GM18517 (cell line): Measurements from ENCODE around the gene ZNF516.
"Not testable (repeated sequence)": the region's sequence is repeated elsewhere in the genome, so short reads cannot be mapped to it uniquely, and the experiment has no call there.

ENCODE experiments used
- ATAC-seq: cut with Tn5 transposase; IDR thresholded peaks from one replicate; pipeline ENCODE4 v1.9.1; 2021; ENCODE audit warnings: mild to moderate bottlenecking, moderate library complexity; ENCODE audit not compliant: unreplicated experiment

Gene ZNF516

GRCh38 chr18:76473521-76473920 is 21.5 kb downstream of the ZNF516 start:
- ATAC-seq, result not testable (repeated sequence)

GRCh38 chr18:76472829-76473228 is 22.2 kb downstream of the ZNF516 start:
- no peak for ATAC-seq

DNA sequence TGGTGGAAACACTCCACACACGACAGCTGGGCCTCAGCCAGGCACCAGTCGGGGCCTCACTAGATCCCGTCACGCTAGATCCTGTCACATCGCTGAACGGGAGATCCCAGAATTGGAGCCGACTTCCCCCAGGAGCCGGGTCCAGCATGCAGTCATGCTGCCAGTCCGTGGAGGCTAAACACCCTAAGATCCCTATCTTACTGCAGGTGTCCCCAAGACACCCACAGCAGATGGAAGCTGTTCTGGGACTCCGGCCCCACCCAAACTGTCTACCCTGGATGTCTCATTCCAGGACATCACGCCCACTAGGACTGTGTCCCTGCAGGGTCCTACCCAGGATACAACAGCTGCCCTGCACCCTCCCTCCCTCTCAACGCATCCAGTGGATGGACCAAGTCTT is 23.4 kb downstream of the ZNF516 start:
- no peak for ATAC-seq

DNA sequence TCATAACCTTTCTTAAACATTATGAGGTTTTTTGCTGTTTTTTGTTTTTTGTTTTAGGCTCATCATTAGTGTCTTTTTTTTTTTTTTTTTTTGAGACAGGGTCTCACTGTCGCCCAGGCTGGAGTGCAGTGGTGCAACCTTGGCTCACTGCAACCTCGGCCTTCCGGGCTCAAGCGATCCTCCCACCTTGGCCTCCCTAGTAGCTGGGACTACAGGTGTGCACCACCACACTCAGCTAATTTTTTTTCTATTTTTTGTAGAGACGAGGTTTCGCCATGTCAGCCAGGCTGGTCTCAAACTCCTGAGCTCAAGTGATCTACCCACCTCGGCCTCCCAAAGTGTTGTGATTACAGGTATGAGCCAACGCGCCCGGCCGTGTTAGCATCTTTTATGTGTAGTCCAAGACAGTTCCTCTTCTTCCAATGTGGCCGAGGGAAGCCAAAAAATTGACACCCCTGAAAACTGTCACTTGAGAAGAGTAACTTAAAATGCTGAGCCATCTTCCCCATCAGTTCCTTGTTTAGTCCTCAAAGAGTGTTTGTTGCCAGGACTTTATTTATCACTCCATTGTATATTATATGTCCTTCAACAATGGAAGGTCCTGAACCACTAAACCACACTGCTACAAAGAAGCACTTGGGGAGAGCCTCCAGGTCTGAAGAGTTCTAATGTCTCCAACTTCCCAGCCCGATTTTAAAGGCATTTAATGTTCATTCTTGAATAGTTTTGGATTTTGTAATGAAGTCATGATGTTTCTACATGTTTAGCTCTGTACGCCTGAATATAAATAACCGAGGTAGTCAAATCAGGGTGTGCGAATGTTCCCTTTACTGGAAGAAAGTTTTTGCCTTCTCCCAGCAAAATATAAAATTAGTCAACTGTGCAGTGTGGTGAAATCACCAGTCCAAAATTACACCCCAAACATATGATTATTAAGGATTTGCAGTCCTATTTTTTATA is 26.4 kb downstream of the ZNF516 start:
- ATAC-seq, result no peak

DNA sequence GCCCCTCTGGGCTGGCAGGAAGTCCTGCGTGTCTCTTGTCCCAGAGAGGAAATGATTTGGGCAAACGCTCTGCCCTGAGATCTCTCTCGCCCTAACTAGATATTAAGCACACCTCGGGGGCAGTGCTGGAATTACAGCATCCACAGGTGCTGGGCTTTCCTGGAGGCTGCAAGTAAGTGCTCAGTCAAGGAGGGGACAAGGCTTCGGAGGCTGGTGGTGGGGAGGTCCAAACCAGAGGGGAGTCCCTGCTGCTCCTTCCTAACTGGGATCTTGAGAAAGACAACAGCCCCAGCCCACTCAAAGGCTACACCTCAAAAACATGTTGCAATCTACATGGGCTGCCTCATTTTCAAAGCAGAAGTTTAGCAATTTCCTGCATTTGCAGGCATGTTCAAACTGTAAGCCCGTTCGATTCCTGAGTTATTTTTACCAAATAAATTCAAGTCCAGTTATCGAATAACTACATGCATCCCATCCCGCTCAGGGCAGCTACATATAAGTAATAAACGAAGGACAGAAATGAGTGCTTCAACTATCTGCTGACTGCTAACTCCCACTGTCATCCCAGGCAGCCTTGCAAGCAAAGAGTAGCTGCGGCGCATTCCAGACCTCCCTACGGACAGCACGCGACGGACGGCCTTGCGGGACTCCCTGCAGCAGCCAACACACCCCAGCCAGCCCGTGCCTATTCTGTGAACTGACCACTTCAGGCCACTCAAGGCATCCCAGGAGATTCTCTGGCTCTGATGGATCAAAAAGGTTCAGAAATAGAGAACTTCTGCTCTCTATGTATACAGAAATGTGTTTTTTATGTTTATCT is 27.5 kb downstream of the ZNF516 start:
- no peak for ATAC-seq

DNA sequence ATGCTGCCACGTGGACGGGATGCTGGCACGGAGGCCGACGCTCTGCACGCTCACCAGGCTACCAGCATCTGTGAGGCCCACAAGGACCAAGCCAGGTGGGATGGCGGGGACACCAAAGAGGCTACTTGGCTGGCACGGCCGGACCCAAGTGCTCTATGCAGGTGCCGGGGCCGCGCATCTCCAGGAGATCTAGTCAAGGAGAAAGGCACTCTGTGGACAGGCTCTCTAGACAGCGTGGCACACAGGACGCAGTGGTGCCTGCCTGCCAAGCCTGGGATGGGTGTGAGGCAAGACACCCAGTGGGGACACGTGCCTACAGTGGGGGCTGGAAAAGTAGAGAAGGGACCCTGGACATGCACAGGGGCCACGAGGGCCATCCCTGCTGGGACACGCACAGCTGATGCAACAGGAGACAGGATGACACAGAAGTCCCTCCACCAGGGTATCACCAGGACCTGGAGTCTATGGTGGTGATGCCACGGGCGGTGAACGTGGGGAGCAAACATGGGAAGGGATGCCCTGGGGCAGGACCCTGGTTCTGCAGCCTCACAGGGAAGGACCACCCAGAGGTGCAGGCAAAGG is 28.5 kb downstream of the ZNF516 start:
- no peak for ATAC-seq

GRCh38 chr18:76465630-76466409 is 29.2 kb downstream of the ZNF516 start:
- no peak for ATAC-seq

GRCh38 chr18:76464281-76465259 is 30.5 kb downstream of the ZNF516 start:
- no peak for ATAC-seq

GRCh38 chr18:76463872-76464271 is 31.2 kb downstream of the ZNF516 start:
- no peak for ATAC-seq

DNA sequence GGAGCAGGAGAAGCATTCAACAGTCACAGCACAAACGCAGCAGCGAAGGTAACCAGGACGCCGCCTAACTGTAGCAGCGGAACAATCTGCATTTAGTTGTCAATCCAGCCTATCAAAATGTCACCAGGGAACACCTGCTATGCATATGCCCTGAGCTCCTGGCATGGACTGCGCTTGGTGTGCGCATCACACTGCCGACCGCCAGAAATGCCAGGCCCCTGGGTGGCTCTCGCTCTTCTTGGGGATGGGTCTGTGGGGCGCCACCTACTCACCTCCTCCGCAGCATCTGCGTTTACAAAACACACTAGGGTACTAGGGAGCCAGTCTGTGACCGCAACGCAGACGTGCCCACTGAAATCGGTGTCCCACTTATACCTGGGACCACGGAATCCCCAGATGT is 31.7 kb downstream of the ZNF516 start:
- ATAC-seq, result no peak

DNA sequence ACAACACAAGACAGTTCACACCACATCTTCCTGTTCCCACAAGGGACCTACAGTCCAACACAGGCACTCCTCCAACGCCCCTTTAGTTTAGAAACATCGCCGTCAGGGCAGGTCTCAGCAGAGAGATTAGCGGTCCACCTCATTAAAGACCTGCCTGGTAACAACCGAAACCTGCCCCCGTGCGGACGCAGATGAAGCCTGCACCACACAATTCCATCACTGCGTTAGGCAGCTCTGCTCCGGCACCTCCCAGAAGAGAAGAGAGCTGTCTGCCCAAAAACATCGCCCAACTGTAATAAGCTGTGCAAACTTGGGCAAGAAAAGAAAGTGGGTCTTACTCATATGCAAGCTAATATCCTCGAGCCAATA is 32.7 kb downstream of the ZNF516 start:
- no peak for ATAC-seq

DNA sequence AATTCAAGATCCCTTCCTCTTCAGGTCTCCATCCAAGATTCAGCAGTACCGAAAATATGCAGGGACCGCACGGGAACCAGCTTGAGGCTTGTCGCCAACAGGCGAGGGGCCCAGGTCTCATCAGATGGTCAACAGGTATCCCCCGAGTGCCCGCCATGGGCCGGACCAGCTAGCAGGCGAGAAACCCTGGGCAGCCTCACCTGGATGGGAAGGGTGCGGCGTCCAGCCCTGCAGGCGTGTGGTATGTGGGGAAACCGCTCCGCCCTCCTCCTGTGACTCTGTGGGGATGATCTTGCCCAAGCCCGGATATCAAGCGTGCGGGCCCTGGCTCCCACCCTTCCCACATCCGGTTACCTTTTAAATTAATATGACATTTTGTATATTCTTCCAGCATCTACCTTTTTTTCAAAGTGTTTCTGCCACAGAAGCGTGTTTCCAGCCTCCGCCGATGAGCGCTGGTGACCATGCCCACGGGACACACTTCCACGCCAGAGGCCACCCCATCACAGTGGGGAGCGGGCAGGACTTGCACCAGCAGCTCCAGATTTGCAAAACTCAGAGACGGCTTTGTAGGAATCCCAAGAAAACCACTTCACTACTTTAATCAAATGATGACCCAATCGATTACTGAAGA is 33.2 kb downstream of the ZNF516 start:
- no peak for ATAC-seq

DNA sequence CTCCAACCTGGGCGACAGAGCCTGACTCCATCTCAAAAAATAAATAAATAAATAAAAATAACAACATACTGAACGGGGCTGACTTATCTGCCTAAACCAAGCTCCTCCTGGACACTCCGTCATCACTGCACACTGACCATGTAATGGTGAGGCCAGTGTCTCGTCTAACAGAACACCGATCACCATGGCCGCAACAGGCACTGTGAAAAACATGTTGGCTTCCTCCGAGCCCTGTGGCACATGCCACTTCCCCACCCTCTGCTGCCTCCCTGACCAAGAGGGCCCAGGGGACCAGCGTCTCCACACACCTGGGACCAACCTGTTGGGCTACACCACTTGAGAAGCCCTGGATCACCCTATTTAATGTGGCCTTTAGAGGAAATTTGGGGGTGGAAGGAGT is 33.9 kb downstream of the ZNF516 start:
- ATAC-seq, result no peak

- no peak for ATAC-seq
Observed at GRCh38 chr18:76460482-76460881, 34.6 kb downstream of the ZNF516 start.

DNA sequence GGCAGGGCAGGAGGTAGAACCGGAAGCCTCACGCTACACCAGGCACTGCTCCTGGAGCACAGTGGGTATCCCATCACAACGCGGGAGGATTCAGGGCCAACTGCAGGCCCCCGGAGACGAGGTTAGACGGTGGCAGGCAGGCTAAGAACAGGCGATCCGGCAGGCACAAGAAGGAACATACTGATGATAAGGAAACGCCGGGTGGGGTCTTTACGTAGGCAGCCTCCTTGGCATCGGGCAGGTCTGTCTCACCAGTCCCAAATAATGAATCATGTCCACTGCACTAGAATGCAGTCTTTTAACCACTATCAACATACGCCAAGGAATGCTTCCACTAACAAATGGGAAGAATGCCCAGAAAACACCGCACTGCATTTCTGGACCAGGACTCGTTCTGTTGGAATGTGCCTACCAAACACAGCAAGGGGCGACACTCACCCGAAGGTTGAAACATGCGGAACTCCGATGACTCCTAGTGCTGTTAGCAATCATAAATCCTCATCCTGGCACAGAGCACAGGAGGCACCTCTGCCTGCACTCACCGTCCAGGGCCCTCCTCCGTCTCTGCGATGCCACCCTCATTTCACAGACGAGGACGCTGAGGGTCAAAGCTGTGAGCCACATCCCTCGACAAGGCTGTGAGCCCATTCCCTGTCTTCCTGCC is 35.2 kb downstream of the ZNF516 start:
- no peak for ATAC-seq

- ATAC-seq, result no peak
Observed at GRCh38 chr18:76459312-76459686, 35.7 kb downstream of the ZNF516 start.

DNA sequence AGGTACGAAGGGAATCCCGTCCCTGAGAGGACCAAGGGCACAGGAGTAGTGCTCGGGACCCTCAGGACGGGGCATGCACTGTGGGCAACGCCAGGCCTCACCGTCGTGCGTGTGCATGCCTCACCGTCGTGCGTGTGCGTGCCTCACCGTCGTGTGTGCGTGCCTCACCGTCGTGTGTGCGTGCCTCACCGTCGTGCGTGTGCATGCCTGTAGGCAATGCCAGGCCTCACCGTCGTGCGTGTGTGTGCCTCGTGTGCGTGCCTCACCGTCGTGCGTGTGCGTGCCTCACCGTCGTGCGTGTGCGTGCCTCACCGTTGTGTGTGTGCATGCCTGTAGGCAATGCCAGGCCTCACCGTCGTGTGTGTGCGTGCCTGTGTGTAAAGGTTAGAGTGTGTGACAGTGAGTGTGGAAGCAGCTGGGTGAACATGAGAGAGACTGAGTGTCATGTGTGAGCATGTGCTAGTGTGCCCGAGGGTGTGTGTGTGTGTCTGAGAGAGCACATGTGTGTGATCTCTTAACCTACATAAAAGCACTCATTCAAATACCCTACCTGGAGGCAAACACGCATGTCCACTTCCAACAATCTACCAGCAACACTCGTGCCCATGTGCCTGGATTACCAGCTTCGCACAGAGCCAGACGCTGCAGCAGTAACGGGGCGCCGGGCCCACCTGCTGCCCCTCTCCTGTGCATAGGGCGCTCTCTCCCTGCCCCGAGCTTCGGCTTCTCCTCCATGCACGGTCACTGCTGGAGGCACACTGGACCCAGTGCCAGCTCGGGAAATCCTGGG is 36.3 kb downstream of the ZNF516 start:
- ATAC-seq, result no peak

- ATAC-seq, result no peak
Observed at GRCh38 chr18:76457957-76458356, 37.1 kb downstream of the ZNF516 start.
